IgD-negative memory B cell (primary cell): ENCODE results near the gene IGF1R. TPM values are rescaled to one million over a fixed set of nuclear protein-coding genes. Genes with fewer than 3 reads are reported as not detected.
"Not testable (repeated sequence)": the region's sequence is repeated elsewhere in the genome, so short reads cannot be mapped to it uniquely, and the experiment has no call there.

Source experiments
- H3K27ac Mint-ChIP-seq, 3 donors: one replicate each; pipeline ENCODE4 v1.8.0; 2020 to 2022; ENCODE audit warnings: mild to moderate bottlenecking in 3 of 3, mixed read lengths in 3 of 3, moderate library complexity in 1 of 3
- H3K27me3 Mint-ChIP-seq: one replicate; pipeline ENCODE4 v1.8.0; 2021; ENCODE audit warnings: mixed read lengths
- H3K36me3 Mint-ChIP-seq: one replicate; pipeline ENCODE4 v1.8.0; 2020; ENCODE audit warnings: mild to moderate bottlenecking, mixed read lengths
- H3K4me1 Mint-ChIP-seq, 3 donors: one replicate each; pipeline ENCODE4 v1.8.0; 2020 to 2022; ENCODE audit warnings: mixed read lengths in 3 of 3, mild to moderate bottlenecking in 1 of 3
- H3K4me3 Mint-ChIP-seq, 4 donors: one replicate each; pipeline ENCODE4 v1.8.0; 2020 to 2022; ENCODE audit warnings: mild to moderate bottlenecking in 4 of 4, mixed read lengths in 4 of 4, moderate library complexity in 3 of 4
- H3K9me3 Mint-ChIP-seq, 3 donors: one replicate each; pipeline ENCODE4 v1.8.0; 2020 to 2021; ENCODE audit warnings: mixed read lengths in 3 of 3, mild to moderate bottlenecking in 1 of 3
- polyA plus RNA-seq: library from polyadenylated mRNA; unstranded; fragments of 300-500 nt; fragmentation: Illumina TruSeq; gene quantifications from one replicate; pipeline ENCODE4 v1.2.3, GENCODE V29; 2021

Gene IGF1R
- polyA plus RNA-seq, 1 donor from 2014 or later, result 1.8 TPM

- H3K9me3 Mint-ChIP-seq, result peaks cover 3 to 13% (median 11%) of the 10 kb centered on the region in 3 donors
- H3K27me3 Mint-ChIP-seq, result peaks cover 27% of the 10 kb centered on the region
- H3K27ac Mint-ChIP-seq, result no peak overlapping the region
- peaks cover 4% of the 10 kb centered on the region for H3K36me3 Mint-ChIP-seq
- H3K4me3 Mint-ChIP-seq, result no peak overlapping the region
- no peaks in the 10 kb centered on the region for H3K4me1 Mint-ChIP-seq
Observed at GRCh38 chr15:98986281-98986680, 337.9 kb downstream of the IGF1R start.

- Mint-ChIP-seq H3K36me3 (no peaks in the 10 kb centered on the region), H3K9me3 (peaks cover 10 to 19% (median 11%) of the 10 kb centered on the region in 3 donors), H3K4me1 (no peaks in the 10 kb centered on the region), H3K4me3 (no peak overlapping the region), H3K27ac (no peak overlapping the region), H3K27me3 (peaks cover 8% of the 10 kb centered on the region)
Observed at GRCh38 chr15:98994892-98995291, 346.6 kb downstream of the IGF1R start.

- Mint-ChIP-seq H3K9me3 (peaks cover 9 to 27% (median 9%) of the 10 kb centered on the region in 3 donors), H3K27ac (no peak overlapping the region), H3K27me3 (peaks cover 3% of the 10 kb centered on the region), H3K36me3 (no peaks in the 10 kb centered on the region), H3K4me1 (no peaks in the 10 kb centered on the region), H3K4me3 (no peak overlapping the region)
Observed at GRCh38 chr15:98996169-98996568, 347.8 kb downstream of the IGF1R start.

GRCh38 chr15:98996624-98997023, 348.3 kb downstream of the IGF1R start:
- peaks cover 3% of the 10 kb centered on the region for H3K27me3 Mint-ChIP-seq
- H3K4me1 Mint-ChIP-seq, result no peaks in the 10 kb centered on the region
- H3K9me3 Mint-ChIP-seq, result peaks cover 9 to 27% (median 9%) of the 10 kb centered on the region in 3 donors
- H3K4me3 Mint-ChIP-seq, result no peak overlapping the region
- H3K36me3 Mint-ChIP-seq, result no peaks in the 10 kb centered on the region
- no peak overlapping the region for H3K27ac Mint-ChIP-seq

- Mint-ChIP-seq H3K36me3 (no peaks in the 10 kb centered on the region), H3K9me3 (peaks cover 9 to 27% (median 9%) of the 10 kb centered on the region in 3 donors), H3K27me3 (peaks cover 1% of the 10 kb centered on the region), H3K4me3 (no peak overlapping the region), H3K27ac (no peak overlapping the region), H3K4me1 (no peaks in the 10 kb centered on the region)
Observed at GRCh38 chr15:98997312-98997711, 349.0 kb downstream of the IGF1R start.

GRCh38 chr15:98997755-98998154, 349.4 kb downstream of the IGF1R start:
- Mint-ChIP-seq H3K9me3 (peaks cover 9 to 27% (median 9%) of the 10 kb centered on the region in 3 donors), H3K4me3 (no peak overlapping the region), H3K27ac (no peak overlapping the region), H3K36me3 (no peaks in the 10 kb centered on the region), H3K4me1 (no peaks in the 10 kb centered on the region), H3K27me3 (peaks cover 1% of the 10 kb centered on the region)

- H3K4me1 Mint-ChIP-seq, result no peaks in the 10 kb centered on the region
- no peaks in the 10 kb centered on the region for H3K27me3 Mint-ChIP-seq
- H3K36me3 Mint-ChIP-seq, result no peaks in the 10 kb centered on the region
- H3K27ac Mint-ChIP-seq, result no peak overlapping the region
- no peak overlapping the region for H3K4me3 Mint-ChIP-seq
- peaks cover 9 to 27% (median 9%) of the 10 kb centered on the region in 3 donors for H3K9me3 Mint-ChIP-seq
Observed at GRCh38 chr15:98998279-98998678, 349.9 kb downstream of the IGF1R start.

GRCh38 chr15:98999233-98999632, 350.9 kb downstream of the IGF1R start:
- Mint-ChIP-seq H3K36me3 (no peaks in the 10 kb centered on the region), H3K27me3 (no peaks in the 10 kb centered on the region), H3K4me3 (no peak overlapping the region), H3K27ac (no peak overlapping the region), H3K4me1 (no peaks in the 10 kb centered on the region), H3K9me3 (peaks cover 9 to 27% (median 9%) of the 10 kb centered on the region in 3 donors)

GRCh38 chr15:99002226-99002625, 353.9 kb downstream of the IGF1R start:
- H3K9me3 Mint-ChIP-seq, result peaks cover 4 to 15% (median 5%) of the 10 kb centered on the region in 3 donors

GRCh38 chr15:99003317-99003716, 355.0 kb downstream of the IGF1R start:
- not testable (repeated sequence) for H3K27ac Mint-ChIP-seq, H3K27me3 Mint-ChIP-seq, H3K4me3 Mint-ChIP-seq

More at GRCh38 chr15:99002226-99002625, 353.9 kb downstream of the IGF1R start:
- Mint-ChIP-seq H3K4me1 (no peaks in the 10 kb centered on the region), H3K27ac (no peak overlapping the region), H3K4me3 (no peak overlapping the region), H3K27me3 (no peaks in the 10 kb centered on the region), H3K36me3 (no peaks in the 10 kb centered on the region)

GRCh38 chr15:99004998-99005974, 356.9 kb downstream of the IGF1R start:
- not testable (repeated sequence) for H3K9me3 Mint-ChIP-seq, H3K27me3 Mint-ChIP-seq, H3K4me3 Mint-ChIP-seq, H3K4me1 Mint-ChIP-seq, H3K27ac Mint-ChIP-seq, H3K36me3 Mint-ChIP-seq

More at GRCh38 chr15:99003317-99003716, 355.0 kb downstream of the IGF1R start:
- not testable (repeated sequence) for H3K4me1 Mint-ChIP-seq, H3K36me3 Mint-ChIP-seq
- H3K9me3 Mint-ChIP-seq, result peaks cover 4 to 15% (median 5%) of the 10 kb centered on the region in 3 donors

- Mint-ChIP-seq H3K4me3 (no peak overlapping the region), H3K9me3 (peaks cover 0 to under 1% (median 0%) of the 10 kb centered on the region in 3 donors), H3K27me3 (no peaks in the 10 kb centered on the region), H3K36me3 (no peaks in the 10 kb centered on the region), H3K4me1 (no peaks in the 10 kb centered on the region), H3K27ac (no peak overlapping the region)
Observed at GRCh38 chr15:99006146-99006545, 357.8 kb downstream of the IGF1R start.

GRCh38 chr15:99006904-99007495, 358.7 kb downstream of the IGF1R start:
- H3K27me3 Mint-ChIP-seq, result no peaks in the 10 kb centered on the region
- H3K27ac Mint-ChIP-seq, result no peak overlapping the region
- no peaks in the 10 kb centered on the region for H3K9me3 Mint-ChIP-seq
- no peaks in the 10 kb centered on the region for H3K4me1 Mint-ChIP-seq
- H3K4me3 Mint-ChIP-seq, result no peak overlapping the region
- H3K36me3 Mint-ChIP-seq, result no peaks in the 10 kb centered on the region

- Mint-ChIP-seq H3K27ac (no peak overlapping the region), H3K4me3 (no peak overlapping the region), H3K36me3 (no peaks in the 10 kb centered on the region), H3K4me1 (no peaks in the 10 kb centered on the region), H3K9me3 (no peaks in the 10 kb centered on the region), H3K27me3 (peaks cover 3% of the 10 kb centered on the region)
Observed at GRCh38 chr15:99009741-99010330, 361.5 kb downstream of the IGF1R start.

GRCh38 chr15:99010768-99011167, 362.4 kb downstream of the IGF1R start:
- no peak overlapping the region for H3K27ac Mint-ChIP-seq
- peaks cover 0 to 2% (median 0%) of the 10 kb centered on the region in 3 donors for H3K4me1 Mint-ChIP-seq
- H3K36me3 Mint-ChIP-seq, result no peaks in the 10 kb centered on the region

More at GRCh38 chr15:99010768-99011167, 362.4 kb downstream of the IGF1R start:
- Mint-ChIP-seq H3K4me3 (no peak overlapping the region), H3K9me3 (no peaks in the 10 kb centered on the region), H3K27me3 (peaks cover 3% of the 10 kb centered on the region)
